CD14-positive monocyte (primary cell): ENCODE data around the gene ATRN. TPM values are rescaled to one million over a fixed set of nuclear protein-coding genes. Genes with fewer than 3 reads are reported as not detected.

ENCODE experiments used
- DNase-seq, 3 donors: peaks; one replicate each; pipeline ENCODE4 v3.0.0-alpha.2; 2011 to 2022
- H2AFZ ChIP-seq: 2 replicates; pipeline ENCODE4 v1.6.0; 2012; ENCODE audit warnings: mild to moderate bottlenecking, low read depth, low read length, inconsistent platforms; ENCODE audit not compliant: insufficient read depth, poor library complexity, severe bottlenecking
- H3K27ac ChIP-seq, 2 donors: 1 replicate in 1 of 2; 2 replicates in 1 of 2; pipeline ENCODE4 v1.5.1; 2012 to 2013; ENCODE audit warnings: low read length in 2 of 2, control low read depth in 1 of 2, inconsistent platforms in 1 of 2, low read depth in 1 of 2, mild to moderate bottlenecking in 1 of 2
- H3K27me3 ChIP-seq, 2 donors: one replicate each; pipeline versions ENCODE4 v1.6.0 to v1.6.1; 2011 to 2013; ENCODE audit warnings: low read length in 2 of 2; ENCODE audit not compliant: control insufficient read depth in 2 of 2, insufficient read depth in 2 of 2
- H3K36me3 ChIP-seq, 2 donors: replicated peaks in 1 of 2; 1 replicate in 1 of 2; 2 replicates in 1 of 2; pipeline versions ENCODE4 v1.5.1 to v1.6.1; 2012 to 2013; ENCODE audit warnings: low read length in 2 of 2, control low read depth in 1 of 2, inconsistent platforms in 1 of 2, mild to moderate bottlenecking in 1 of 2; ENCODE audit not compliant: insufficient read depth in 2 of 2, control insufficient read depth in 1 of 2
- H3K4me1 ChIP-seq, 2 donors: 1 replicate in 1 of 2; 2 replicates in 1 of 2; pipeline versions ENCODE4 v1.5.1 to v1.6.1; 2012 to 2013; ENCODE audit warnings: low read length in 2 of 2, control low read depth in 1 of 2, inconsistent platforms in 1 of 2, mild to moderate bottlenecking in 1 of 2, moderate library complexity in 1 of 2; ENCODE audit not compliant: insufficient read depth in 2 of 2, control insufficient read depth in 1 of 2
- H3K4me2 ChIP-seq: replicated peaks from 2 replicates; pipeline ENCODE3; 2012; ENCODE audit warnings: low read length, moderate library complexity, mild to moderate bottlenecking; ENCODE audit not compliant: poor library complexity, severe bottlenecking; ENCODE audit errors: extremely low read depth
- H3K4me3 ChIP-seq, 3 experiments: fragments of 200-600 bp in 1 of 3; sonication (generic) in 1 of 3; replicated peaks in 1 of 3; 1 replicate in 2 of 3; 2 replicates in 1 of 3; pipeline ENCODE4 v1.5.1; 2011 to 2013; ENCODE audit warnings: low read length in 3 of 3, mild to moderate bottlenecking in 3 of 3, control low read depth in 2 of 3, low read depth in 2 of 3, inconsistent platforms in 1 of 3, moderate library complexity in 1 of 3
- H3K79me2 ChIP-seq: 2 replicates; pipeline ENCODE4 v1.6.0; 2012; ENCODE audit warnings: mild to moderate bottlenecking, control low read depth, inconsistent platforms, low read length, moderate library complexity; ENCODE audit not compliant: insufficient read depth
- H3K9ac ChIP-seq: 2 replicates; pipeline ENCODE4 v1.6.0; 2017; ENCODE audit warnings: low read length, mild to moderate bottlenecking; ENCODE audit not compliant: insufficient read depth, poor library complexity, severe bottlenecking
- H3K9me3 ChIP-seq, 2 donors: replicated peaks in 1 of 2; 1 replicate in 1 of 2; 2 replicates in 1 of 2; pipeline versions ENCODE4 v1.5.1 to v1.6.1; 2012 to 2013; ENCODE audit warnings: low read length in 2 of 2, control low read depth in 1 of 2; ENCODE audit not compliant: control insufficient read depth in 1 of 2, insufficient read depth in 1 of 2
- H4K20me1 ChIP-seq: 2 replicates; pipeline ENCODE4 v1.6.0; 2012; ENCODE audit warnings: mild to moderate bottlenecking, low read length, control low read depth, moderate library complexity; ENCODE audit not compliant: insufficient read depth
- H3K27ac Mint-ChIP-seq, 7 donors: one replicate each; pipeline ENCODE4 v1.8.0; 2020; ENCODE audit warnings: mild to moderate bottlenecking in 7 of 7, mixed read lengths in 7 of 7, moderate library complexity in 6 of 7, inconsistent platforms in 2 of 7
- H3K27me3 Mint-ChIP-seq, 3 donors: one replicate each; pipeline ENCODE4 v1.8.0; 2021 to 2022; ENCODE audit warnings: low read depth in 3 of 3, mild to moderate bottlenecking in 3 of 3, mixed read lengths in 3 of 3, moderate library complexity in 3 of 3, inconsistent platforms in 1 of 3
- H3K36me3 Mint-ChIP-seq, 2 donors: one replicate each; pipeline ENCODE4 v1.8.0; 2020; ENCODE audit warnings: mixed read lengths in 2 of 2, inconsistent platforms in 1 of 2, mild to moderate bottlenecking in 1 of 2
- H3K4me1 Mint-ChIP-seq: one replicate; pipeline ENCODE4 v1.8.0; 2020; ENCODE audit warnings: mild to moderate bottlenecking, mixed read lengths
- H3K4me3 Mint-ChIP-seq, 2 donors: one replicate each; pipeline ENCODE4 v1.8.0; 2020; ENCODE audit warnings: mild to moderate bottlenecking in 2 of 2, mixed read lengths in 2 of 2, moderate library complexity in 1 of 2
- H3K9me3 Mint-ChIP-seq, 7 donors: one replicate each; pipeline ENCODE4 v1.8.0; 2020 to 2022; ENCODE audit warnings: mixed read lengths in 7 of 7, mild to moderate bottlenecking in 6 of 7, moderate library complexity in 6 of 7, inconsistent platforms in 2 of 7
- WGBS: methylation state at CpG from one replicate; pipeline ENCODE4 v1.1.5; 2013; ENCODE audit warnings: missing lambda C conversion rate; ENCODE audit not compliant: insufficient coverage; 5-methylcytosine and 5-hydroxymethylcytosine counted together
- intact Hi-C, 2 donors: fragments of 100-400 bp; cut with micrococcal nuclease; formaldehyde crosslinking; loops; one replicate each; pipeline versions ENCODE4 v1.15.0 to v1.15.1; 2023
- polyA plus RNA-seq, 3 donors: library from polyadenylated mRNA; depleted of rRNA in 1 of 3; unstranded in 2 of 3; stranded (reverse) in 1 of 3; fragments of 300-500 nt in 2 of 3; fragments of >200 nt in 1 of 3; fragmentation: Illumina TruSeq in 2 of 3; gene quantifications; 1 replicate in 2 of 3; 2 replicates in 1 of 3; pipeline ENCODE4 v1.2.3, GENCODE V29; 2012 to 2021
- TF ChIP-seq, protein P1 (sequence below): fragments of 200-600 bp; IDR thresholded peaks from one replicate; pipeline ENCODE4 v1.8.0; 2022; ENCODE audit warnings: antibody characterized with exemption, mild to moderate bottlenecking

ATRN gene
- polyA plus RNA-seq, 3 donors = 10.2 to 17.4 (median 11.5) TPM

DNA sequence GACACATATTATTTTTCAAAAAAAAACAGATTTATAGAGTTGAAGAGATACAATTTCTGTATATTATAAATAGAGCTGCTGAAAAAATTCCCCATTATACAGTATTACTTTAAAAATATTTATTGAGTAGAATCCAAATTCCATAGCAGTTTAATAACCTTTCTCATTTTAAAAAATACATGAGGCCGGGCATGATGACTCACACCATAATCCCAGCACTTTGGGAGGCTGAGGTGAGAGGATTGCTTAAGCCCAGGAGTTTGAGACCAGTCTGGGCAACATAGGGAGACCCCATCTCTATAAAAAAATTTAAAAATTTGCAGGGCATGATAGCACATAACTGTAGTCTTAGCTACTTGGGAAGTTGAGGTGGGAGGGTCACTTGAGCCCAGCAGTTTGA lies 13.0 kb downstream of the ATRN start:
- Mint-ChIP-seq H3K9me3 (peaks cover 10 to 18% (median 14%) of the 10 kb centered on the region in 7 donors), H3K36me3 (peaks cover 6 to 13% of the 10 kb centered on the region in 2 donors), H3K27me3 (no peaks in the 10 kb centered on the region), H3K4me3 (no peak overlapping the region), H3K4me1 (peaks cover 18% of the 10 kb centered on the region), H3K27ac (no peak overlapping the region)
- no peak for DNase-seq
- TF ChIP-seq, protein P1, sequence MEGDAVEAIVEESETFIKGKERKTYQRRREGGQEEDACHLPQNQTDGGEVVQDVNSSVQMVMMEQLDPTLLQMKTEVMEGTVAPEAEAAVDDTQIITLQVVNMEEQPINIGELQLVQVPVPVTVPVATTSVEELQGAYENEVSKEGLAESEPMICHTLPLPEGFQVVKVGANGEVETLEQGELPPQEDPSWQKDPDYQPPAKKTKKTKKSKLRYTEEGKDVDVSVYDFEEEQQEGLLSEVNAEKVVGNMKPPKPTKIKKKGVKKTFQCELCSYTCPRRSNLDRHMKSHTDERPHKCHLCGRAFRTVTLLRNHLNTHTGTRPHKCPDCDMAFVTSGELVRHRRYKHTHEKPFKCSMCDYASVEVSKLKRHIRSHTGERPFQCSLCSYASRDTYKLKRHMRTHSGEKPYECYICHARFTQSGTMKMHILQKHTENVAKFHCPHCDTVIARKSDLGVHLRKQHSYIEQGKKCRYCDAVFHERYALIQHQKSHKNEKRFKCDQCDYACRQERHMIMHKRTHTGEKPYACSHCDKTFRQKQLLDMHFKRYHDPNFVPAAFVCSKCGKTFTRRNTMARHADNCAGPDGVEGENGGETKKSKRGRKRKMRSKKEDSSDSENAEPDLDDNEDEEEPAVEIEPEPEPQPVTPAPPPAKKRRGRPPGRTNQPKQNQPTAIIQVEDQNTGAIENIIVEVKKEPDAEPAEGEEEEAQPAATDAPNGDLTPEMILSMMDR = no peak
- intact Hi-C loops = no loop called here
- Histone ChIP-seq H3K79me2 (peaks cover 75% of the 10 kb centered on the region), H3K9ac (no peak overlapping the region), H3K4me1 (no peaks in the 10 kb centered on the region), H3K36me3 (peaks cover 0 to 19% of the 10 kb centered on the region in 2 donors), H3K4me2 (no peak overlapping the region), H3K9me3 (peaks cover 11 to 13% of the 10 kb centered on the region in 2 donors), H2AFZ (no peak overlapping the region), H3K4me3 (no peak overlapping the region), H3K27me3 (no peaks in the 10 kb centered on the region), H3K27ac (no peak overlapping the region), H4K20me1 (peaks cover 56% of the 10 kb centered on the region)
- no CpG with 5 or more reads among the region's 1 CpG for WGBS

DNA sequence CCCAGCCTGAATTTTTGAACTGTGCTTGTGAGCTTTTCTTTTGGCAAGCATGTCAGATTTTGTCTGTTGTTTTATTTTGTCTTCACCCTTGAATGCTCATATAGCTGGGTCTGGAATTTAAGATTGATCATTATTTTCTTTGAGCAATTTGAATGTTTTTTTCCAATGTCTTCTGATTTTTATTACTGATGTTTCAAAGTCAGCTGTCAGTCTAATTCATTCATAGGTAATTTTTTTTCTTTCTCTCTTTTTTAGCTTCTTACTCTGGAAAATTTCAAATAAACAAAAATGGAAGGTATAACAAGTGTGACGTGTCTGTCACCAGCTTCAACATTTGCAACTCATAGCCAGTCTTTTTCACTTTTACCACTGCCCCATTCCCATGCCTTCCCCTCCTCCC lies 15.1 kb downstream of the ATRN start:
- peak overlapping the region in 1 of 7 donors; percentile 68 for H3K27ac Mint-ChIP-seq
- Histone ChIP-seq H3K27me3 (no peaks in the 10 kb centered on the region), H3K4me2 (no peak overlapping the region), H3K79me2 (peaks cover 72% of the 10 kb centered on the region), H3K9ac (no peak overlapping the region), H3K27ac (no peak overlapping the region), H2AFZ (no peak overlapping the region), H3K36me3 (peaks cover 5 to 21% of the 10 kb centered on the region in 2 donors), H3K4me3 (no peak overlapping the region), H4K20me1 (peaks cover 49% of the 10 kb centered on the region), H3K4me1 (no peaks in the 10 kb centered on the region), H3K9me3 (peaks cover 11 to 13% of the 10 kb centered on the region in 2 donors)
- H3K4me3 Mint-ChIP-seq = no peak overlapping the region
- peaks cover 12% of the 10 kb centered on the region for H3K4me1 Mint-ChIP-seq
- H3K36me3 Mint-ChIP-seq = peaks cover 10 to 14% of the 10 kb centered on the region in 2 donors
- TF ChIP-seq, protein P1 = no peak
- peaks cover 10 to 18% (median 14%) of the 10 kb centered on the region in 7 donors for H3K9me3 Mint-ChIP-seq
- no CpG with 5 or more reads among the region's 1 CpG for WGBS
- DNase-seq = no peak
- H3K27me3 Mint-ChIP-seq = no peaks in the 10 kb centered on the region
- intact Hi-C loops = no loop called here
